ENCODE results near the gene CLSTN3. TPM values are rescaled to one million over a fixed set of nuclear protein-coding genes. Genes with fewer than 3 reads are reported as not detected.

The CLSTN3 gene
- polyA plus RNA-seq, 1 of the 3 experiments (the other 2 are of a cell fraction): 12.7 TPM

- TF ChIP-seq, protein P1, sequence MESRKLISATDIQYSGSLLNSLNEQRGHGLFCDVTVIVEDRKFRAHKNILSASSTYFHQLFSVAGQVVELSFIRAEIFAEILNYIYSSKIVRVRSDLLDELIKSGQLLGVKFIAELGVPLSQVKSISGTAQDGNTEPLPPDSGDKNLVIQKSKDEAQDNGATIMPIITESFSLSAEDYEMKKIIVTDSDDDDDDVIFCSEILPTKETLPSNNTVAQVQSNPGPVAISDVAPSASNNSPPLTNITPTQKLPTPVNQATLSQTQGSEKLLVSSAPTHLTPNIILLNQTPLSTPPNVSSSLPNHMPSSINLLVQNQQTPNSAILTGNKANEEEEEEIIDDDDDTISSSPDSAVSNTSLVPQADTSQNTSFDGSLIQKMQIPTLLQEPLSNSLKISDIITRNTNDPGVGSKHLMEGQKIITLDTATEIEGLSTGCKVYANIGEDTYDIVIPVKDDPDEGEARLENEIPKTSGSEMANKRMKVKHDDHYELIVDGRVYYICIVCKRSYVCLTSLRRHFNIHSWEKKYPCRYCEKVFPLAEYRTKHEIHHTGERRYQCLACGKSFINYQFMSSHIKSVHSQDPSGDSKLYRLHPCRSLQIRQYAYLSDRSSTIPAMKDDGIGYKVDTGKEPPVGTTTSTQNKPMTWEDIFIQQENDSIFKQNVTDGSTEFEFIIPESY (IDR thresholded peaks at IDR 0.05; ENCODE audit: borderline replicate concordance, low read depth): no peak
- no peak for TF ChIP-seq JUND (IDR thresholded peaks at IDR 0.05)
- no peak for TF ChIP-seq SIN3A (IDR thresholded peaks at IDR 0.05; ENCODE audit: borderline replicate concordance, low read depth, low read length)
Observed at GRCh38 chr12:7144414-7145120, 14.4 kb downstream of the CLSTN3 start (continued).

GRCh38 chr12:7145671-7146070 lies 15.5 kb downstream of the CLSTN3 start:
- no peak overlapping the region for H3K4me2 ChIP-seq
- peaks cover 0 to 6% of the 10 kb centered on the region in 2 experiments for H3K36me3 ChIP-seq (replicated peaks in 1 of 2; ENCODE audit: control insufficient read depth in 1 of 2, insufficient read depth in 2 of 2, low read length in 1 of 2)
- no peak overlapping the region for H3K4me3 ChIP-seq (ENCODE audit: low read depth in 2 of 2, low read length in 1 of 2)
- no peaks in the 10 kb centered on the region for H3K4me1 ChIP-seq (ENCODE audit: control insufficient read depth in 1 of 2, insufficient read depth in 2 of 2, low read depth in 1 of 2, low read length in 1 of 2)
- no peaks in the 10 kb centered on the region for H3K9me3 ChIP-seq
- no peak overlapping the region for H3K27ac ChIP-seq (ENCODE audit: low read depth in 2 of 2, low read length in 1 of 2)
- H3K9me2 ChIP-seq: no peaks in the 10 kb centered on the region
- H4K20me1 ChIP-seq (ENCODE audit: insufficient read depth): no peaks in the 10 kb centered on the region
- no peaks in the 10 kb centered on the region for H3F3A ChIP-seq (replicated peaks; ENCODE audit: insufficient read depth)
- CTCF ChIA-PET: interaction anchor here (0.6 to 3.9 kb wide), 14 partner anchors 9 to 326 kb away, joined by 3 to 49 read pairs (median 7); partner anchors contain the start of genes C12orf57 and RNU7-1
- H3K79me2 ChIP-seq (ENCODE audit: insufficient read depth): no peaks in the 10 kb centered on the region
- H3K27me3 ChIP-seq (ENCODE audit: insufficient read depth): no peaks in the 10 kb centered on the region
- H2AFZ ChIP-seq (ENCODE audit: low read depth): no peak overlapping the region
- DNase-seq: no peak
- WGBS (ENCODE audit: low lambda C conversion rate): 56% methylated on average over 4 of the region's 4 CpGs
- TF ChIP-seq CHD2 (IDR thresholded peaks at IDR 0.05; ENCODE audit: low read length, partially characterized antibody) (no peak), EP300 (IDR thresholded peaks at IDR 0.05; ENCODE audit: borderline replicate concordance in 1 of 2, low read depth in 1 of 2, low read length in 1 of 2) (no peak), TAF1 (IDR thresholded peaks at IDR 0.05; ENCODE audit: borderline replicate concordance, low read depth, low read length) (no peak)
- POLR2A ChIA-PET: no interaction called here
- no peak overlapping the region for H3K9ac ChIP-seq

GRCh38 chr12:7146228-7146627 lies 16.1 kb downstream of the CLSTN3 start:
- Histone ChIP-seq H3K27ac (ENCODE audit: low read depth in 2 of 2, low read length in 1 of 2) (no peak overlapping the region), H3K4me1 (ENCODE audit: control insufficient read depth in 1 of 2, insufficient read depth in 2 of 2, low read depth in 1 of 2, low read length in 1 of 2) (no peaks in the 10 kb centered on the region), H3K27me3 (ENCODE audit: insufficient read depth) (no peaks in the 10 kb centered on the region), H3K9me3 (no peaks in the 10 kb centered on the region), H3K4me2 (no peak overlapping the region), H2AFZ (ENCODE audit: low read depth) (no peak overlapping the region), H3K9me2 (no peaks in the 10 kb centered on the region), H3K36me3 (replicated peaks in 1 of 2; ENCODE audit: control insufficient read depth in 1 of 2, insufficient read depth in 2 of 2, low read length in 1 of 2) (peaks cover 0 to 10% of the 10 kb centered on the region in 2 experiments), H3K9ac (no peak overlapping the region), H3F3A (replicated peaks; ENCODE audit: insufficient read depth) (no peaks in the 10 kb centered on the region), H4K20me1 (ENCODE audit: insufficient read depth) (no peaks in the 10 kb centered on the region), H3K79me2 (ENCODE audit: insufficient read depth) (no peaks in the 10 kb centered on the region), H3K4me3 (ENCODE audit: low read depth in 2 of 2, low read length in 1 of 2) (no peak overlapping the region)
- no peak for DNase-seq
- POLR2A ChIA-PET: interaction anchor here (0.6 kb wide), 1 partner anchor 9 kb away, joined by 4 read pairs; no protein-coding TSS in a partner anchor
- TF ChIP-seq, protein P2, sequence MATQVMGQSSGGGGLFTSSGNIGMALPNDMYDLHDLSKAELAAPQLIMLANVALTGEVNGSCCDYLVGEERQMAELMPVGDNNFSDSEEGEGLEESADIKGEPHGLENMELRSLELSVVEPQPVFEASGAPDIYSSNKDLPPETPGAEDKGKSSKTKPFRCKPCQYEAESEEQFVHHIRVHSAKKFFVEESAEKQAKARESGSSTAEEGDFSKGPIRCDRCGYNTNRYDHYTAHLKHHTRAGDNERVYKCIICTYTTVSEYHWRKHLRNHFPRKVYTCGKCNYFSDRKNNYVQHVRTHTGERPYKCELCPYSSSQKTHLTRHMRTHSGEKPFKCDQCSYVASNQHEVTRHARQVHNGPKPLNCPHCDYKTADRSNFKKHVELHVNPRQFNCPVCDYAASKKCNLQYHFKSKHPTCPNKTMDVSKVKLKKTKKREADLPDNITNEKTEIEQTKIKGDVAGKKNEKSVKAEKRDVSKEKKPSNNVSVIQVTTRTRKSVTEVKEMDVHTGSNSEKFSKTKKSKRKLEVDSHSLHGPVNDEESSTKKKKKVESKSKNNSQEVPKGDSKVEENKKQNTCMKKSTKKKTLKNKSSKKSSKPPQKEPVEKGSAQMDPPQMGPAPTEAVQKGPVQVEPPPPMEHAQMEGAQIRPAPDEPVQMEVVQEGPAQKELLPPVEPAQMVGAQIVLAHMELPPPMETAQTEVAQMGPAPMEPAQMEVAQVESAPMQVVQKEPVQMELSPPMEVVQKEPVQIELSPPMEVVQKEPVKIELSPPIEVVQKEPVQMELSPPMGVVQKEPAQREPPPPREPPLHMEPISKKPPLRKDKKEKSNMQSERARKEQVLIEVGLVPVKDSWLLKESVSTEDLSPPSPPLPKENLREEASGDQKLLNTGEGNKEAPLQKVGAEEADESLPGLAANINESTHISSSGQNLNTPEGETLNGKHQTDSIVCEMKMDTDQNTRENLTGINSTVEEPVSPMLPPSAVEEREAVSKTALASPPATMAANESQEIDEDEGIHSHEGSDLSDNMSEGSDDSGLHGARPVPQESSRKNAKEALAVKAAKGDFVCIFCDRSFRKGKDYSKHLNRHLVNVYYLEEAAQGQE (IDR thresholded peaks at IDR 0.05; ENCODE audit: low read depth, low read length): no peak
- TF ChIP-seq CTCF (IDR thresholded peaks at IDR 0.05): no peak
- no peak for TF ChIP-seq GABPA (IDR thresholded peaks at IDR 0.05; ENCODE audit: low read depth)
- TF ChIP-seq, protein P1 (IDR thresholded peaks at IDR 0.05; ENCODE audit: borderline replicate concordance, low read depth): no peak
- no peak for TF ChIP-seq MEF2A (IDR thresholded peaks at IDR 0.05; ENCODE audit: borderline replicate concordance, low read depth)
- 69% methylated on average over 7 of the region's 7 CpGs for WGBS (ENCODE audit: low lambda C conversion rate)
- CTCF ChIA-PET: interaction anchor here (0.9 to 3.9 kb wide), 7 partner anchors 8 to 202 kb away, joined by 3 to 49 read pairs (median 12); partner anchors contain the start of genes C12orf57 and RNU7-1

Data from SK-N-SH (cell line).